Osteoblast (primary cell): ENCODE data around the gene ASTN2. TPM values are rescaled to one million over a fixed set of nuclear protein-coding genes. Genes with fewer than 3 reads are reported as not detected.

Source experiments
- DNase-seq: peaks from one replicate; pipeline ENCODE4 v3.0.0; 2011; ENCODE audit warnings: low spot score, mixed read lengths; ENCODE audit not compliant: insufficient read length; ENCODE audit errors: missing footprints
- H2AFZ ChIP-seq: 2 replicates; pipeline ENCODE4 v1.6.0; 2011; ENCODE audit warnings: mild to moderate bottlenecking, low read length
- H3K27ac ChIP-seq: 2 replicates; pipeline ENCODE4 v1.5.1; 2011; ENCODE audit warnings: mild to moderate bottlenecking, low read depth, low read length, moderate library complexity
- H3K27me3 ChIP-seq: 2 replicates; pipeline ENCODE4 v1.6.0; 2012; ENCODE audit warnings: mild to moderate bottlenecking, control low read depth, inconsistent platforms, low read length, moderate library complexity; ENCODE audit not compliant: insufficient read depth
- H3K36me3 ChIP-seq: 2 replicates; pipeline ENCODE4 v1.5.1; 2011; ENCODE audit warnings: mild to moderate bottlenecking, low read length, control low read depth, moderate library complexity; ENCODE audit not compliant: insufficient read depth
- H3K4me1 ChIP-seq: 2 replicates; pipeline ENCODE4 v1.5.1; 2011; ENCODE audit warnings: mild to moderate bottlenecking, low read length, control low read depth, moderate library complexity; ENCODE audit not compliant: insufficient read depth
- H3K4me2 ChIP-seq: 2 replicates; pipeline ENCODE4 v1.6.0; 2011; ENCODE audit warnings: mild to moderate bottlenecking, low read length; ENCODE audit not compliant: insufficient read depth
- H3K4me3 ChIP-seq: fragments of 200-600 bp; sonication (generic); 3 replicates; pipeline ENCODE4 v1.5.1; 2012; ENCODE audit warnings: mild to moderate bottlenecking, low read length, inconsistent platforms; ENCODE audit not compliant: insufficient read depth
- H3K79me2 ChIP-seq: 2 replicates; pipeline ENCODE4 v1.6.0; 2012; ENCODE audit warnings: mild to moderate bottlenecking, low read length, control low read depth, inconsistent platforms; ENCODE audit not compliant: insufficient read depth
- H3K9me3 ChIP-seq: 2 replicates; pipeline ENCODE4 v1.5.1; 2011; ENCODE audit warnings: low read depth, low read length, control low read depth
- H4K20me1 ChIP-seq: 2 replicates; pipeline ENCODE4 v1.6.0; 2012; ENCODE audit warnings: mild to moderate bottlenecking, low read length, control low read depth; ENCODE audit not compliant: insufficient read depth
- CTCF ChIP-seq: IDR thresholded peaks from 2 replicates; pipeline ENCODE4 v1.5.1; 2011; ENCODE audit warnings: mild to moderate bottlenecking, low read depth, low read length, moderate library complexity; ENCODE audit errors: extremely low read depth
- total RNA-seq: library from RNA; depleted of rRNA; stranded (reverse); fragments of >200 nt; gene quantifications from 2 replicates; pipeline ENCODE4 v1.2.3, GENCODE V29; 2012

ASTN2 gene
- total RNA-seq, 1 donor, result 4.7 TPM

DNA sequence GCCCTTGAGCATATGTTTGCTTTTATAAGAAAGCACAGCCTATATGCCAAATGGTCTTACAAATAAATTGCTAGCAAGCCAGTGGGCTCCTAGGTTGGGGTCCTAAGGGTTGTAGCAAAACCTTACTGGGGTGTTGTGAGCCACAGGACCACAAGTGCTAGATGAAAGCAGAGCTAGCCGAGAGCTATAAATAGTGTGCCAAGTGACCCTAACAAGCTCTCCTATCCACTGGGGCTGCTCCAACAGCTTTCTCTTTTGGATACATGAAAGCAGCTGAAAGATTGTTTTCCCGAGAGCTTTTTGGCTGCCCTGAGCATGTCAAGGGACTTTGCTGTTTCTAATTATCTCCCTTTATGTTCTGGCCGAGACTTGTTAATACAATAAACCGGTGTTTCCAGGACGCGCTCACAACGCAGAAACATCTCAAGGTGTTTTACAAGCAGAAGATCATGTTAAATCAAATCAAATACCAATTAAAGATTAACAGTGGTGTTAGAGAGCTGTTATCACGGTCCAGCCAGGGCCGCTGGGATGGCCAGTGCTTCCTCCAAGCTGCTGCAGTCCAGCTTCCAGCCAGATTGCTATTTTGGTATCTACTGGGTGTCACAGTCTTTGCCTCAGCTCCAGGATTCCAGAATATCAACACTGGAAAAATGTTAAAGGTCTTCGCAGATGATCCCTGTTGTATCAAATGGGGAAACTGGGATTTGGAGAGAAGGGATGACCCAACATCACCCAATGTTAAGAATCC lies 351.0 kb downstream of the ASTN2 start:
- no peak for DNase-seq
- no peak overlapping the region for H3K4me3 ChIP-seq
- H3K4me2 ChIP-seq, result no peak overlapping the region
- no peaks in the 10 kb centered on the region for H3K4me1 ChIP-seq
- no peaks in the 10 kb centered on the region for H4K20me1 ChIP-seq
- no peaks in the 10 kb centered on the region for H3K9me3 ChIP-seq
- no peaks in the 10 kb centered on the region for H3K79me2 ChIP-seq
- H2AFZ ChIP-seq, result no peak overlapping the region
- H3K36me3 ChIP-seq, result no peaks in the 10 kb centered on the region
- no peak for TF ChIP-seq CTCF
- H3K27me3 ChIP-seq, result no peaks in the 10 kb centered on the region
- no peak overlapping the region for H3K27ac ChIP-seq

DNA sequence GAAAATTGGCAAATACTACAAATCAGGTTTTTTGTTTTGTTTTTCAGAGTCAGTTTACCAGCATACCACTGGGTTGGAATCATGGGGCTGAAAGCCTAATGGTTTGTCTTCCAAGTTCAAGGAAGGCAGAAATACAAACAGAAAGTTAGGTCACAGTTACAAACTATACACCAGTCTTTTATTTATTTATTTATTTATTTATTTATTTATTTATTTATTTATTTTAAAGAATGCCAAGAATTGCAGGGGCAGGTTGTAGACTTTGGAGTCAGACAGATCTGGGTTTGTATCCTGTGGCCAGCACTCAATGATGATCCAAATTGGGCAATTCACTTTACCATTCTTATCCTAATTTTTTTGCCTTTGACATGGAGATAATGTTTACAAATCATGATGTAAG lies 353.9 kb downstream of the ASTN2 start:
- no peaks in the 10 kb centered on the region for H3K36me3 ChIP-seq
- no peak for TF ChIP-seq CTCF
- H3K4me2 ChIP-seq, result no peak overlapping the region
- DNase-seq, result no peak
- no peak overlapping the region for H3K27ac ChIP-seq
- H3K27me3 ChIP-seq, result no peaks in the 10 kb centered on the region
- no peak overlapping the region for H2AFZ ChIP-seq
- H3K79me2 ChIP-seq, result no peaks in the 10 kb centered on the region
- H3K4me1 ChIP-seq, result no peaks in the 10 kb centered on the region
- no peak overlapping the region for H3K4me3 ChIP-seq
- no peaks in the 10 kb centered on the region for H4K20me1 ChIP-seq
- no peaks in the 10 kb centered on the region for H3K9me3 ChIP-seq

DNA sequence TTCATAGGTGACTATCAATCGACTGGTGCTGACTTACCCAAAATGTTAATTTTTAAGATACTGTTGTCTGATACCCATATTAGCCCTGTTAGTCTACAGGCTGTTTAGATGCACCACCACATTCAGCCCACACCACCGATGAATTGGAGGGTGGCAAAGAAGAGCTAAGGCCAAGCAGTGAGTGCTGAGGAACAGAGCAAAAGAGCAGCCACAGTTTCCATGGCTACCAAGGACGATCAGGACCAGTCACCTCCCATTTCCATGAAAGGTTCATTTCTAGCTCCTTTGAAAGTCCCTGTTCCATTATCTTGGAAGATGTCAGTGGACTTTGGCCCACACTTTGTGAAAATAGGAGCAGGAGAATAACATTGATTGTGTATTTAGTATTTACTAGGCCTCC lies 364.9 kb downstream of the ASTN2 start:
- Histone ChIP-seq H3K9me3 (no peaks in the 10 kb centered on the region), H4K20me1 (no peaks in the 10 kb centered on the region), H3K4me2 (no peak overlapping the region), H3K27me3 (no peaks in the 10 kb centered on the region), H3K4me1 (no peaks in the 10 kb centered on the region), H3K4me3 (no peak overlapping the region), H3K36me3 (no peaks in the 10 kb centered on the region), H2AFZ (no peak overlapping the region), H3K79me2 (no peaks in the 10 kb centered on the region), H3K27ac (no peak overlapping the region)
- DNase-seq, result no peak
- TF ChIP-seq CTCF, result no peak

GRCh38 chr9:117046666-117047327 lies 368.1 kb downstream of the ASTN2 start:
- Histone ChIP-seq H3K27ac (no peak overlapping the region), H3K27me3 (no peaks in the 10 kb centered on the region), H3K4me2 (no peak overlapping the region), H3K4me1 (no peaks in the 10 kb centered on the region), H3K9me3 (no peaks in the 10 kb centered on the region), H3K4me3 (no peak overlapping the region), H2AFZ (no peak overlapping the region), H3K79me2 (no peaks in the 10 kb centered on the region), H3K36me3 (no peaks in the 10 kb centered on the region), H4K20me1 (no peaks in the 10 kb centered on the region)
- TF ChIP-seq CTCF, result no peak
- no peak for DNase-seq
